K562 (cell line): ENCODE measurements around the gene MND1. TPM values are rescaled to one million over a fixed set of nuclear protein-coding genes. Genes with fewer than 3 reads are reported as not detected.

ENCODE experiments used
- ATAC-seq: fragments of 200-7000 bp; cut with Tn5 transposase; 3 replicates; pipeline ENCODE4 v1.9.1; 2020; ENCODE audit warnings: moderate library complexity
- BruUV-seq: library from RNA; stranded (reverse); fragments of 400-500 nt; replicated peaks from 2 replicates; lab custom pipeline; 2021; lab: Mats Ljungman, UMichigan
- CTCF ChIA-PET: fragments of 300-600 bp; formaldehyde crosslinking; extraction: SDS; loops from one replicate; lab custom pipeline; 2021; ENCODE audit warnings: low intra/inter-chr PET ratio; lab: Yijun Ruan, JAX
- POLR2A ChIA-PET: fragments of 300-600, 350-650 bp; sonication (Branson Sonifier 250); formaldehyde crosslinking; extraction: SDS; loops from one replicate; lab custom pipeline; 2021; ENCODE audit warnings: antibody characterized with exemption, inconsistent platforms; lab: Yijun Ruan, JAX
- DNase-seq, 4 experiments: peaks; one replicate each; pipeline versions ENCODE4 v3.0.0 to v3.0.0-alpha.2; 2011 to 2018; ENCODE audit warnings: low spot score in 3 of 4, mixed read lengths in 3 of 4; ENCODE audit errors: extremely low read depth in 1 of 4
- FAIRE-seq: peaks from 2 replicates; lab custom pipeline; 2011; peaks lifted over from hg19 to GRCh38; lab: Jason Lieb, UNC
- H2AFZ ChIP-seq: 2 replicates; pipeline ENCODE4 v1.6.0; 2011; ENCODE audit warnings: low read depth, low read length, control low read depth, inconsistent platforms
- H3K27ac ChIP-seq: fragments of 200-600 bp; 3 replicates; pipeline ENCODE4 v1.8.0; 2011; ENCODE audit warnings: low read depth, mild to moderate bottlenecking, control low read depth, inconsistent platforms, low read length, moderate library complexity, mixed read lengths; ENCODE audit errors: extremely low read depth
- H3K27me3 ChIP-seq, 2 experiments: fragments of 300-600 bp in 1 of 2; 2 replicates in 1 of 2; 3 replicates in 1 of 2; pipeline versions ENCODE4 v1.6.0 to v1.8.0; 2011; ENCODE audit warnings: inconsistent platforms in 2 of 2, low read length in 2 of 2, mild to moderate bottlenecking in 1 of 2, mixed read lengths in 1 of 2, moderate library complexity in 1 of 2; ENCODE audit not compliant: control insufficient read depth in 2 of 2, insufficient read depth in 2 of 2
- H3K36me3 ChIP-seq: fragments of 300-600 bp; 3 replicates; pipeline ENCODE4 v1.8.0; 2011; ENCODE audit warnings: mild to moderate bottlenecking, low read length, inconsistent platforms; ENCODE audit not compliant: control insufficient read depth, insufficient read depth
- H3K4me1 ChIP-seq, 2 experiments: fragments of 200-600 bp in 1 of 2; replicated peaks in 1 of 2; 2 replicates in 1 of 2; 3 replicates in 1 of 2; pipeline versions ENCODE4 v1.5.1 to v1.8.0; 2011; ENCODE audit warnings: inconsistent platforms in 2 of 2, low read length in 2 of 2, mild to moderate bottlenecking in 1 of 2, mixed read lengths in 1 of 2, moderate library complexity in 1 of 2; ENCODE audit not compliant: control insufficient read depth in 2 of 2, insufficient read depth in 2 of 2
- H3K4me2 ChIP-seq: 2 replicates; pipeline ENCODE4 v1.6.1; 2011; ENCODE audit warnings: low read length, control low read depth, inconsistent platforms, mixed read lengths; ENCODE audit not compliant: insufficient read depth
- H3K4me3 ChIP-seq: fragments of 200-600 bp; sonication (generic), shearing (Covaris generic); 2 replicates; pipeline ENCODE4 v1.5.1; 2016; ENCODE audit warnings: control low read depth, inconsistent platforms
- H3K79me2 ChIP-seq: fragments of 200-600 bp; 3 replicates; pipeline ENCODE4 v1.8.0; 2011; ENCODE audit warnings: low read length, inconsistent platforms; ENCODE audit not compliant: control insufficient read depth, insufficient read depth
- H3K9ac ChIP-seq, 2 experiments: 2 replicates each; pipeline versions ENCODE4 v1.6.0 to v1.6.1; 2011; ENCODE audit warnings: low read depth in 2 of 2, low read length in 2 of 2, control low read depth in 1 of 2, inconsistent platforms in 1 of 2, mild to moderate bottlenecking in 1 of 2, mixed read lengths in 1 of 2; ENCODE audit not compliant: insufficient read depth in 1 of 2
- H3K9me1 ChIP-seq: one replicate; pipeline ENCODE4 v1.6.0; 2011; ENCODE audit warnings: inconsistent platforms, mild to moderate bottlenecking, low read length, moderate library complexity; ENCODE audit not compliant: control insufficient read depth, insufficient read depth
- H3K9me3 ChIP-seq: replicated peaks from 2 replicates; pipeline ENCODE4 v1.5.1; 2011; ENCODE audit warnings: low read depth, low read length, inconsistent platforms; ENCODE audit not compliant: control insufficient read depth, insufficient read depth
- H4K20me1 ChIP-seq: replicated peaks from 2 replicates; pipeline ENCODE4 v1.6.1; 2011; ENCODE audit warnings: low read length, inconsistent platforms, mixed read lengths; ENCODE audit not compliant: control insufficient read depth, insufficient read depth
- CHD7 ChIP-seq: fragments of 200-600 bp; sonication (generic); IDR thresholded peaks from one replicate; pipeline ENCODE4 v1.6.1; 2012; ENCODE audit warnings: mild to moderate bottlenecking, low read depth, low read length, inconsistent platforms
- NBN ChIP-seq: fragments of 450-650 bp; IDR thresholded peaks from 2 replicates; pipeline ENCODE4 v1.6.1; 2016; ENCODE audit warnings: low read depth, mild to moderate bottlenecking
- NRF1 ChIP-seq, 2 experiments: fragments of 450-650 bp; IDR thresholded peaks in 1 of 2; conservative IDR thresholded peaks in 1 of 2; 2 replicates each; pipeline ENCODE4 v1.6.1; 2014; ENCODE audit warnings: mild to moderate bottlenecking in 2 of 2
- RBM25 ChIP-seq: fragments of 200-400 bp; formaldehyde crosslinking; IDR thresholded peaks from 2 replicates; pipeline ENCODE4 v1.6.1; 2018; ENCODE audit warnings: low read length, low read depth, moderate library complexity; ENCODE audit not compliant: severe bottlenecking
- SRSF7 ChIP-seq: fragments of 200-400 bp; formaldehyde crosslinking; optimal IDR thresholded peaks from 2 replicates; pipeline ENCODE3; 2017; ENCODE audit warnings: mild to moderate bottlenecking, low read depth, low read length
- ZNF23 ChIP-seq: fragments of 250-450 bp; sonication (Bioruptor Pico); IDR thresholded peaks from 2 replicates; pipeline ENCODE4 v1.4.0; 2020; ENCODE audit warnings: mild to moderate bottlenecking
- ZNF699 ChIP-seq: fragments of 250-450 bp; sonication (Bioruptor Pico); IDR thresholded peaks from 2 replicates; pipeline ENCODE4 v1.8.0; 2021; ENCODE audit warnings: mild to moderate bottlenecking, moderate library complexity; ENCODE audit not compliant: insufficient replicate concordance
- WGBS: fragments of 100-300 bp; shearing (Covaris generic); methylation state at CpG from one replicate; pipeline ENCODE4 v1.1.6; 2016; ENCODE audit warnings: low coverage, mixed read lengths; ENCODE audit not compliant: insufficient coverage; ENCODE audit errors: missing lambda C conversion rate; 5-methylcytosine and 5-hydroxymethylcytosine counted together
- in situ Hi-C: fragments of 300-500 bp; cut with MboI; formaldehyde crosslinking; loops from 4 replicates; pipeline ENCODE4 v1.15.0; 2018; ENCODE audit warnings: inconsistent platforms, mixed read lengths
- intact Hi-C: fragments of 100-400 bp; cut with micrococcal nuclease; formaldehyde crosslinking; loops from 2 replicates; pipeline ENCODE4 v1.14.2; 2022
- polyA plus RNA-seq, 8 experiments: library from polyadenylated mRNA; depleted of rRNA in 4 of 8; stranded (reverse) in 5 of 8; unstranded in 3 of 8; fragments of >200 nt; fragmentation: Nextera tagmentation in 2 of 8; fragmentation: Illumina TruSeq in 1 of 8; extraction: Ambion mirVana in 2 of 8; extraction: Trizol in 1 of 8; gene quantifications; 2 replicates each; pipeline versions ENCODE4 v1.2.1 to v1.2.3, GENCODE V29; 2011 to 2014; ENCODE audit warnings: inconsistent platforms in 1 of 8, missing spikeins in 1 of 8
- total RNA-seq, 7 experiments: library from RNA; depleted of rRNA in 6 of 7; stranded (reverse); fragments of >200 nt in 6 of 7; fragmentation: Illumina TruSeq in 2 of 7; extraction: Trizol in 2 of 7; gene quantifications; 2 replicates each; pipeline versions ENCODE4 v1.2.1 to v1.2.3, GENCODE V29; 2011 to 2021; ENCODE audit warnings: low replicate concordance in 1 of 7
- TF ChIP-seq, protein P1 (sequence below): fragments of 250-450 bp; sonication (Bioruptor Pico); IDR thresholded peaks from 2 replicates; pipeline ENCODE4 v1.5.0; 2020; ENCODE audit warnings: mild to moderate bottlenecking

The MND1 gene
- total and polyA plus RNA-seq, 9 of the 15 experiments (the other 6 are each of a cell fraction or from before 2014, with no cell fraction given): 35.3 to 94.1 (median 59.9) TPM

- Histone ChIP-seq H3K4me3 (no peak overlapping the region), H3K9ac (no peak overlapping the region), H4K20me1 (no peaks in the 10 kb centered on the region), H2AFZ (no peak overlapping the region), H3K27ac (no peak overlapping the region), H3K9me3 (no peaks in the 10 kb centered on the region), H3K36me3 (0 out of 3 replicates have a peak, but pooled peaks cover 8% of the 10 kb centered on the region), H3K9me1 (no peaks in the 10 kb centered on the region), H3K27me3 (no peaks in the 10 kb centered on the region), H3K79me2 (no peaks in the 10 kb centered on the region), H3K4me2 (no peak overlapping the region), H3K4me1 (no peaks in the 10 kb centered on the region; a peak in 1 of 5 replicates)
- BruUV-seq: no TSS peak
- intact Hi-C loops: no loop called here
- in situ Hi-C loops: no loop called here
- peak; percentile 56 for ATAC-seq
- no peak for DNase-seq
- ChIA-PET POLR2A (interaction anchor here (1.1 to 1.4 kb wide), 2 partner anchors 10 to 29 kb away, joined by 3 to 4 read pairs; no protein-coding TSS in a partner anchor), CTCF (no interaction called here)
- FAIRE-seq: no peak
- WGBS: 67% methylated on average over 5 of the region's 5 CpGs
- no peak for TF ChIP-seq CHD7
- TF ChIP-seq ZNF23 (CRISPR knock-in tag): no peak
- TF ChIP-seq ZNF699: no peak
- no peak for TF ChIP-seq NBN
- no peak for TF ChIP-seq NRF1 (conservative IDR thresholded peaks at IDR 0.05 in 1 of 2, IDR thresholded peaks at IDR 0.05 in 1 of 2)
- TF ChIP-seq, protein P1, sequence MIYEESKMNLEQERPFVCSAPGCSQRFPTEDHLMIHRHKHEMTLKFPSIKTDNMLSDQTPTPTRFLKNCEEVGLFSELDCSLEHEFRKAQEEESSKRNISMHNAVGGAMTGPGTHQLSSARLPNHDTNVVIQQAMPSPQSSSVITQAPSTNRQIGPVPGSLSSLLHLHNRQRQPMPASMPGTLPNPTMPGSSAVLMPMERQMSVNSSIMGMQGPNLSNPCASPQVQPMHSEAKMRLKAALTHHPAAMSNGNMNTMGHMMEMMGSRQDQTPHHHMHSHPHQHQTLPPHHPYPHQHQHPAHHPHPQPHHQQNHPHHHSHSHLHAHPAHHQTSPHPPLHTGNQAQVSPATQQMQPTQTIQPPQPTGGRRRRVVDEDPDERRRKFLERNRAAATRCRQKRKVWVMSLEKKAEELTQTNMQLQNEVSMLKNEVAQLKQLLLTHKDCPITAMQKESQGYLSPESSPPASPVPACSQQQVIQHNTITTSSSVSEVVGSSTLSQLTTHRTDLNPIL (CRISPR knock-in tag): no peak
- TF ChIP-seq RBM25: no peak
- TF ChIP-seq SRSF7: no peak
Observed at GRCh38 chr4:153419029-153419428, 74.5 kb downstream of the MND1 start.
